LNCAP (cell line): ENCODE results near the gene DPAGT1.

ENCODE experiments used
- CTCF ChIP-seq: fragments of 450-650 bp; IDR thresholded peaks from 2 replicates; pipeline ENCODE4 v1.5.1; 2017; ENCODE audit warnings: mild to moderate bottlenecking

DPAGT1 gene

GRCh38 chr11:119113716-119114115, 12.1 kb upstream of the DPAGT1 start:
- no peak for TF ChIP-seq CTCF

GRCh38 chr11:119112314-119113020, 10.8 kb upstream of the DPAGT1 start:
- no peak for TF ChIP-seq CTCF

- no peak for TF ChIP-seq CTCF
Observed at GRCh38 chr11:119111361-119111925, 9.8 kb upstream of the DPAGT1 start.

GRCh38 chr11:119110439-119110838, 8.8 kb upstream of the DPAGT1 start:
- TF ChIP-seq CTCF: no peak

- TF ChIP-seq CTCF: no peak
Observed at GRCh38 chr11:119109843-119110242, 8.2 kb upstream of the DPAGT1 start.

- TF ChIP-seq CTCF: no peak
Observed at GRCh38 chr11:119108857-119109221, 7.2 kb upstream of the DPAGT1 start.

GRCh38 chr11:119108146-119108856, 6.6 kb upstream of the DPAGT1 start:
- TF ChIP-seq CTCF: no peak
